Measurements from ENCODE around the gene CREB3L1.
"Not testable (repeated sequence)": the region's sequence is repeated elsewhere in the genome, so short reads cannot be mapped to it uniquely, and the experiment has no call there.

Gene CREB3L1

DNA sequence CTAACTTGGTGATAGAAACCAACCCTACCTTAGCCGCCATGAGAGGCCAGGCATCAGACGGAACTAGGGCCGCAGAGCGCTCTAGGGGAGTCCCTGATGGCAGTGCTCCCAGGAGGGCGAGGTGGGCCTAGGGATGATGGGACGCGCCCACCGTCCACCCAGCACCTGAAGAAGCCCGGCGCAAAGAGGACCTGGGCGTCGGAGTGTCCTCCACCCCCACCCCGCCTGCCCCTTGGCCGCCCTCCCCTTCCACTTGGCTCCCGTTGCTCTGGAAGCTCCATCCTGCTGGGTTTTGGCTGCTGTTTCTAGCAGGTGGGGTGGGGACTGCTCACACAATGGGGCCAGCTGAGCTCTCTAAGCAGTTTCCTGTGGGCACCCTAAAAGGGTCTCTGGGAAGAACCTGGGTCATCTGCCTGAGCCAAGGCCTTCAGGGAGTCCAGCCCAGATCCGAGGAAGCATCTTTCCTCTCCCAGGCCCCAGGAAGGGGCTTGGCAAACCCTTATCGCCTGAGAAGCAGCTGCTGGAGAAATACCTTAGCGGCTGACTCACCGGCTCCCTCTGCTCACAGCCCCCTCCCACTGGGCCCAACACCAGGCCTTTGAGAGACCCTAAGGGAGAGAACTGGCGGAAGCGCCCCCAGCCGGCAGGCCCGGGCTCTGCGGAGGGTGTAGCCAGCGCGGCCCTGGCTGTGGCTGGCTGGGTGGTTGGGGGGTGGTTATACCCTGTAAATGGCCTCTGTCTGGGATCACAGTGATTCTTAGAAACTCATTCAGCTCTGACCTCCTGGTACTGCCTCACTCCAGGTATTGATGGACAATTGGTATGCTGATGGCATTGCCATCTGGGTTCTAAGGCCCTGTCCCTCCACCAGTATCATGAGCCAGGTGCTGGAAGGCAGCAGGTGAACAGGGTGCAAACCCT, 19.3 kb downstream of the CREB3L1 start:
- peak; percentile 44 for DNase-seq

GRCh38 chr11:46298699-46299433, 21.4 kb downstream of the CREB3L1 start:
- DNase-seq: no peak

- DNase-seq: no peak
These were observed 22.0 kb downstream of the CREB3L1 start for GRCh38 chr11:46299451-46299961.

DNA sequence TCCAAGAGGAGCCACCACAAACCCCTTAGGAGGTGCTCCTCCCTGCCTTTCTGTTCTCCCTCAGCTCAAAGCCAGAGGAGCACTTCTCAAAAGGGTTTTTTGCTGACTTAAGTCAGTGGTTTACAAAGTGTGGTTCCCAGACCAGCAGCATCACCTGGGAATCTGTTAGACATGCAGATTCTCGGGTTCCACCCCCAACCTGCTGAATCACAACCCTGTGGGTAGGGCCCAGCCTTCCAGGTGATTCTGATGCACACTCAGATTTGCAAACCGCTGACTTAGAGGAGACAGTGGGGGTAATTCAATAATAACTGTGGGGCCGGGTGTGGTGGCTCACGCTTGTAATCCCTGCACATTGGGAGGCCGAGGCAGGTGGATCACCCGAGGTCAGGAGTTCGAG, 22.8 kb downstream of the CREB3L1 start:
- DNase-seq: no peak

DNA sequence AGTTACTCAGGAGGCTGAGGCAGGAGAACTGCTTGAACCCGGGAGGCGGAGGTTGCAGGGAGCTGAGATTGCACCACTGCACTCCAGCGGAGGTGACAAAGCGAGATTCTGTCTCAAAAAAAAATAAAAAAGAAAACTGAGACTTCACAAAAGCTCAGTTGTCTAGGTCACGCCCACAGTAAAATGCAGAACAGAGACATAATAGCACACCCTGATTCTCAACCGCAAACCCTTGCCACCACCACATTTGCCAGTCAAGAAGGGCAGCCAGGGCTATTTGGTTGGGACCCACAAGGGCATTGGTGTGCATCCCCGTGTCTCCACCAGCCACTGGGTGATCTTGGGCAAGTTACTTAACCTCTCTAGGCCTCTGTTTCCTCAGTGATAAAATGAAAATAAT, 25.4 kb downstream of the CREB3L1 start:
- no peak for DNase-seq

DNA sequence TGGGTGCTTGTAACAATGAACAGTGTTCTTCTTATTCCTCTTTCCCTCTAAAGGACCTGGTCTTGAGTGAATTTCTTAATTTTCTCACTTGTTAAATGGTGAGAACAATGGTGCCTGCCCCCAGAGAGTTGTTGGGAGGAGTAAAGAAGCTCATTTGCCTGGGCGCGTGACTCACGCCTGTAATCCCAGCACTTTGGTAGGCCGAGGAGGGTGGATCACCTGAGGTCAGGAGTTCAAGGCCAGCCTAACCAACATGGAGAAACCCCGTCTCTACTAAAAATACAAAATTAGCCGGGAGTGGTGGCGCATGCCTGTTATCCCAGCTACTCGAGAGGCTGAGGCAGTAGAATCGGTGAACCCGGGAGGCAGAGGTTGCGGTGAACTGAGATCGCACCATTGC, 26.6 kb downstream of the CREB3L1 start:
- not testable (repeated sequence) for DNase-seq

DNA sequence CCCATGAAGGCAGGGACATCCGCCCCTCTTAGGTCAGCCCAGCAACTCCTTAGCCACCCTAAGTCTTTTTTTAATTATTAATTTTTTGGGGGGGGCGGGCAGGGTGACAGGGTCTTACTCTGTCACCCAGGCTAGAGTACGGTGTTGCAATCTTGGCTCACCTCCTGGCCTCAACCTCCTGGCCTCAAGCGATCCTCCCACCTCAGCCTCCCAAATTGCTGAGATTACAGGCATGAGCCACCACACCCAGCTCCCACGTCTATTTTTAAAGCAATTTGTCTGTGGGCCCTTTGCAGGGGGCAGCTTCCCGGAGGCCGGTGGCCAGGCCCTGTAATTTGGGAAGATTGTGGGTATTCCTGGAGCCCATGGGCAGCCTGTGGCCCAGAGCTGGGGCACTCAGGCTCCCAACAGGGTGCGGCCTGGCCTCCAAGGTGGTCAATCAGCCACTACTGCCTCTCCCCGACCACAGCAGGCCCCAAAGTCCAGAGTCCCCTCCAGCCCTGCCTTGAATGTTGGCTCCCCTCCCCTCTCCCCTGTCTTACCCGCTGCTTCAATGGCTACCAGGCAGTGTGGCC, 27.2 kb downstream of the CREB3L1 start:
- DNase-seq: no peak

- no peak for DNase-seq
These were observed 27.8 kb downstream of the CREB3L1 start for GRCh38 chr11:46305295-46305694.

- no peak for DNase-seq
These were observed 28.9 kb downstream of the CREB3L1 start for GRCh38 chr11:46306296-46306853.

GRCh38 chr11:46307369-46307768, 29.9 kb downstream of the CREB3L1 start:
- DNase-seq: no peak

GRCh38 chr11:46307785-46308341, 30.4 kb downstream of the CREB3L1 start:
- no peak for DNase-seq

DNA sequence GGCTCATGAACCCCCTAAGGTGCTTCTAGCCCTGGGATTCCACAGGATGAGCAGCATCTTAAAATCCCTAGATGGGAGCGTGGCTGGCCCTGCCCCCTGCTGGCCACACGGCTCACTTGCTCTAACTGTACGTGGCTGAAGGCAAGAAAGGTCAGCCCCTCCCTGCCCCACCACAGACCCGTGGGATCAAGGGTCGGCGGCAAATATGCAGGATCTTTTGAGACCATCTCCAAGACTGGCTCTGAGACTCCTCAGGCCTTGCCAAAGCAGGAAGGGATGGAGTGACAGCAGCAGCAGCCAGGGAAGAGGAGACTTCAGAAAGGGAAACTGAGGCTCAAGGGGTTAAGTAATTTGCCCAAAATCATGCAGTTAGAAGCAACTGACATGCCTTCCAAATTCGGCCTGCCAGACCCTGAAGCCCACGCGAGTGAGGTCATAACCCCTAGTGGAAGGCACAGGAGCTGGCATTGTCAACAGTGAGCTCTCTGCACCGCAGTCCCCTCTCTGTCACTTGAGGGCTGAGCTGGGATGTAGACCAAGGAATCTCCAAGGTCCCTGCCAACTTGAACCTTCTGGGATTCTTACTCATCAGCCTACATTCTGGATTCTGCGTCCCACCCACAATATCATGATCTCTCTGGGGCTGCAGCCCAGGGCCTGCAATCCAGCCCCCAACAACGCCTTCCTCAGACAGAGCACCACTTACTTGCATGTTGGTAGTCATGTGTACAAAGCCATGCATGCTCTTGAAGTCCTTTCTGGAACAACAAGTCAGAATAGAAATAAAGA, 31.4 kb downstream of the CREB3L1 start:
- DNase-seq: peak; percentile 76

GRCh38 chr11:46309814-46310259, 32.4 kb downstream of the CREB3L1 start:
- no peak for DNase-seq

GRCh38 chr11:46315033-46315738, 37.7 kb downstream of the CREB3L1 start:
- peak; percentile 92 for DNase-seq

DNA sequence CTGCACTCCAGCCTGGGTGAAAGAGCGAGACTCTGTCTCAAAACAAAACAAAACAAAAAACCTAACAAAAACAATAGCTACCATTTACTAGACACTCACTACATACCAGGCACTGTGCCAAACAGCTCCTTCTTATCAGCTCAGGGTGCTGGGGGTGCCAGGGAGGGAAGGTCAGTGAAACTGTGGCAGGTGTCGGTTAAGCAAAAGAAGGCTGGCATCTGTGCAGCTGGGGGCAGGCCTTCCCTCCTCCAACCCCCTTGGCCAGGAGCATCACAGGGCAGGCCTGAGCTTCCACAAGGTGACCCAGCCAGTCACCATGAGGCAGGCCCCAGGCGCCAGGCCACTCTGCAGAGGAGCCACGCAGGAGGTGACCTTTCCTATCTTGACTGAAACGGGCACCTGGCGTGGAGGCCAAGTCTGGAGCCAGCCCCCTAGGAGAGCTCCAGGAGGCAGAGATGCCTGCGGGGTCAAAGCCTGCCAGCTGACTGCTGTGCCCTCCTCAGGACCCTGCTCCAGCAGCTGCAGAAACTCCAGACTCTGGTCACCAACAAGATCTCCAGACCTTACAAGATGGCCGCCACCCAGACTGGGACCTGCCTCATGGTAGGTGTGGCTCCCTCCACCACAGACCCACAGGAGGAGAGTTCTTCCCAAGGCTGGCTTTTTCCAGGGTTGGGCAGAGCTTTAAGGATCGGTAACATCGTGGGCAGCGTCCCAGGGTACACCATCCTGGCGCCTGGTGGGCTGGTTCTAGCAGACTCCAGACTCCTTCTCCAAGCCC, 38.5 kb downstream of the CREB3L1 start:
- no peak for DNase-seq

- DNase-seq: no peak
These were observed 41.6 kb downstream of the CREB3L1 start for GRCh38 chr11:46319074-46319453.

GRCh38 chr11:46321757-46322156, 44.3 kb downstream of the CREB3L1 start:
- DNase-seq: no peak

GRCh38 chr11:46322759-46323158, 45.3 kb downstream of the CREB3L1 start:
- peak; percentile 22 for DNase-seq

DNA sequence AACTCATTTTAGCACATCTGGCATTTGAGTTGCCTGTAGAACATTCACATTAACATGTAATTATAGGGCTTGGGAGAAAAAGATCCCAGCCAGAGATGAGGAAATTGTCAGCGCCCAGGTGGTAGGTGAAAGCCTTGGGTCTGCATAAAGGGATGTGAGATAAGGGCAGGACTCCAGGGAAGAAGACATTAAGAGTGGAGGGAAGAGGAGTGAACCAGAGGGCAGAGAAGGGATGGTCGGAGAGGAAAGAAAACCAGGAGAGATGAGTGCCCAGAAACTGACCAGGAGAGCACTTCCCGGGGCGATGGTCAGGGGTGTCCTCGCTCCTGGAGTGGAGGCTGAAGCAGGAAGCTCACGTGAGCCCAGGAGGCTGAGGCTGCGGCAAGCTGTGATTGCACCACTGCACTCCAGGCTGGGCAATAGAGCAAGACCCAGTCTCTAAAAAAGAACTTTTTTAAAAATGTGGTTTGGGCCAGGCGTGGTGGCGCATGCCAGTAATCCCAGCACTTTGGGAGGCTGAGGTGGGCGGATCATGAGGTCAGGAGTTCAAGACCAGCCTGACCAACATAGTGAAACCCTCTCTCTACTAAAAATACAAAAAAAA, 49.5 kb downstream of the CREB3L1 start:
- DNase-seq: no peak

- no peak for DNase-seq
These were observed 50.4 kb downstream of the CREB3L1 start for GRCh38 chr11:46327829-46328228.

Measured in NCI-H82 (cell line).